Mesenchymal stem cell (in vitro differentiated cells and primary cell): ENCODE results near the gene RIPK4.
"Not testable (repeated sequence)": the region's sequence is repeated elsewhere in the genome, so short reads cannot be mapped to it uniquely, and the experiment has no call there.

Experiments
- DNase-seq: peaks from one replicate; pipeline ENCODE4 v3.0.0-alpha.2; 2013
- H2AFZ ChIP-seq: one replicate; pipeline ENCODE4 v1.6.1; 2013; ENCODE audit warnings: low read depth, mild to moderate bottlenecking, control low read depth, inconsistent platforms, low read length, moderate library complexity
- H2AK5ac ChIP-seq: 2 replicates; pipeline ENCODE4 v1.6.1; 2013; ENCODE audit warnings: low read length, moderate library complexity, mild to moderate bottlenecking, inconsistent platforms; ENCODE audit not compliant: severe bottlenecking
- H2BK120ac ChIP-seq: one replicate; pipeline ENCODE4 v1.6.1; 2013; ENCODE audit warnings: low read depth, mild to moderate bottlenecking, inconsistent platforms, low read length, moderate library complexity
- H2BK12ac ChIP-seq, 2 experiments: one replicate each; pipeline ENCODE4 v1.6.1; 2013; ENCODE audit warnings: inconsistent platforms in 2 of 2, low read length in 2 of 2, mild to moderate bottlenecking in 2 of 2, moderate library complexity in 2 of 2, control low read depth in 1 of 2
- H2BK15ac ChIP-seq: one replicate; pipeline ENCODE4 v1.6.1; 2013; ENCODE audit warnings: mild to moderate bottlenecking, low read depth, inconsistent platforms; ENCODE audit not compliant: poor library complexity, severe bottlenecking
- H2BK5ac ChIP-seq: 2 replicates; pipeline ENCODE4 v1.6.1; 2013; ENCODE audit warnings: low read depth, mild to moderate bottlenecking, low read length, control low read depth, inconsistent platforms; ENCODE audit not compliant: poor library complexity, severe bottlenecking
- H3K14ac ChIP-seq, 2 experiments: one replicate each; pipeline ENCODE4 v1.6.1; 2013; ENCODE audit warnings: inconsistent platforms in 2 of 2, low read length in 2 of 2, control low read depth in 1 of 2, mild to moderate bottlenecking in 1 of 2, moderate library complexity in 1 of 2
- H3K18ac ChIP-seq, 2 experiments: one replicate each; pipeline ENCODE4 v1.6.1; 2013; ENCODE audit warnings: inconsistent platforms in 2 of 2, low read length in 2 of 2, control low read depth in 1 of 2, low read depth in 1 of 2, mild to moderate bottlenecking in 1 of 2
- H3K23ac ChIP-seq, 2 experiments: one replicate each; pipeline ENCODE4 v1.6.1; 2013; ENCODE audit warnings: inconsistent platforms in 2 of 2, low read length in 2 of 2, mild to moderate bottlenecking in 2 of 2, moderate library complexity in 2 of 2, control low read depth in 1 of 2
- H3K27ac ChIP-seq: 2 replicates; pipeline ENCODE4 v1.5.1; 2013; ENCODE audit warnings: mild to moderate bottlenecking, moderate library complexity, low read length, control low read depth, inconsistent platforms; ENCODE audit not compliant: poor library complexity, severe bottlenecking
- H3K27me3 ChIP-seq, 2 experiments: 2 replicates each; pipeline versions ENCODE4 v1.6.1 to v1.7.0; 2013; ENCODE audit warnings: low read length in 2 of 2, mild to moderate bottlenecking in 2 of 2, moderate library complexity in 2 of 2, control low read depth in 1 of 2, inconsistent platforms in 1 of 2; ENCODE audit not compliant: control insufficient read depth in 1 of 2, insufficient read depth in 1 of 2
- H3K36me3 ChIP-seq, 2 experiments: 2 replicates each; pipeline versions ENCODE4 v1.6.1 to v1.7.0; 2013; ENCODE audit warnings: low read length in 2 of 2, control low read depth in 1 of 2, inconsistent platforms in 1 of 2, low read depth in 1 of 2, mild to moderate bottlenecking in 1 of 2; ENCODE audit not compliant: insufficient read depth in 2 of 2, control insufficient read depth in 1 of 2
- H3K4ac ChIP-seq, 2 experiments: one replicate each; pipeline ENCODE4 v1.6.1; 2013; ENCODE audit warnings: inconsistent platforms in 2 of 2, low read length in 2 of 2, mild to moderate bottlenecking in 2 of 2, moderate library complexity in 2 of 2, control low read depth in 1 of 2, low read depth in 1 of 2
- H3K4me1 ChIP-seq: 2 replicates; pipeline ENCODE4 v1.6.1; 2013; ENCODE audit warnings: low read depth, low read length, control low read depth; ENCODE audit not compliant: control insufficient read depth, insufficient read depth
- H3K4me2 ChIP-seq: 2 replicates; pipeline ENCODE4 v1.6.1; 2013; ENCODE audit warnings: low read length, mild to moderate bottlenecking, inconsistent platforms; ENCODE audit not compliant: poor library complexity, severe bottlenecking
- H3K4me3 ChIP-seq, 2 experiments: 2 replicates each; pipeline versions ENCODE4 v1.5.1 to v1.7.0; 2013; ENCODE audit warnings: low read length in 2 of 2, mild to moderate bottlenecking in 2 of 2, control low read depth in 1 of 2, low read depth in 1 of 2; ENCODE audit not compliant: insufficient read depth in 1 of 2
- H3K79me1 ChIP-seq: replicated peaks from 2 replicates; pipeline ENCODE4 v1.6.1; 2013; ENCODE audit warnings: mild to moderate bottlenecking, control low read depth, low read length, inconsistent platforms; ENCODE audit not compliant: poor library complexity, severe bottlenecking
- H3K9ac ChIP-seq: 2 replicates; pipeline ENCODE4 v1.7.0; 2013; ENCODE audit warnings: mild to moderate bottlenecking, low read length, moderate library complexity
- H3K9me3 ChIP-seq: 2 replicates; pipeline ENCODE4 v1.7.0; 2013; ENCODE audit warnings: mild to moderate bottlenecking, low read length; ENCODE audit not compliant: control insufficient read depth
- H4K8ac ChIP-seq: one replicate; pipeline ENCODE4 v1.6.1; 2013; ENCODE audit warnings: inconsistent platforms, mild to moderate bottlenecking, low read length, moderate library complexity
- H4K91ac ChIP-seq: one replicate; pipeline ENCODE4 v1.6.1; 2013; ENCODE audit warnings: mild to moderate bottlenecking, low read length, inconsistent platforms
- WGBS: methylation state at CpG from one replicate; pipeline ENCODE4 v1.1.7; 2013; ENCODE audit warnings: mixed read lengths; 5-methylcytosine and 5-hydroxymethylcytosine counted together

RIPK4 gene

DNA sequence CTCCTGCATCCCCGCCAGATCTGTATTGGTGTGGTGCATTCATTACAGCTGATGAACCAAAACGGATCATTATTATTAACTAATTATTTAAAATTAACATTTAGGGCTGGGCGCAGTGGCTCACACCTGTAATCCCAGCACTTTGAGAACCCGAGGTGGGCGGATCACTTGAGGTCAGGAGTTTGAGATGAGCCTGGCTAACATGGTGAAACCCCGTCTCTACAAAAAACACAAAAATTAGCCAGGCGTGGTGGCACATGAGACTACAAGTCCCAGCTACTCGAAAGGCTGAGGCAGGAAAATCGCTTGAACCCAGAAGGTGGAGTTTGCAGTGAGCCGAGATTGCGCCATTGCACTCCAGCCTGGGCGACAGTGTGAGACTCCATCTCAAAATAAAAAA, 18.4 kb upstream of the RIPK4 start:
- not testable (repeated sequence) for H3K14ac ChIP-seq, H3K9me3 ChIP-seq, H3K27ac ChIP-seq, H2AK5ac ChIP-seq, H2AFZ ChIP-seq, H2BK120ac ChIP-seq, H3K79me1 ChIP-seq, H4K8ac ChIP-seq, H3K4me1 ChIP-seq, H3K36me3 ChIP-seq, H2BK12ac ChIP-seq, H3K4ac ChIP-seq, H3K23ac ChIP-seq, DNase-seq, H3K4me3 ChIP-seq, H3K9ac ChIP-seq, H4K91ac ChIP-seq, H3K18ac ChIP-seq, H2BK5ac ChIP-seq, H2BK15ac ChIP-seq, H3K4me2 ChIP-seq
- WGBS: 90% methylated on average over 5 of the region's 12 CpGs
- peaks cover 13 to 49% of the 10 kb centered on the region in 2 experiments for H3K27me3 ChIP-seq

GRCh38 chr21:41784456-41785102, 17.7 kb upstream of the RIPK4 start:
- H3K23ac ChIP-seq: no peak overlapping the region
- 84% methylated on average over 12 of the region's 15 CpGs for WGBS
- no peak overlapping the region for H2BK5ac ChIP-seq
- H3K4ac ChIP-seq: no peak overlapping the region
- H3K27me3 ChIP-seq: peaks cover 18 to 56% of the 10 kb centered on the region in 2 experiments
- H3K18ac ChIP-seq: no peak overlapping the region
- peaks cover 3% of the 10 kb centered on the region for H3K4me1 ChIP-seq
- no peaks in the 10 kb centered on the region for H3K79me1 ChIP-seq
- no peak overlapping the region for H3K4me2 ChIP-seq
- no peak overlapping the region for H3K4me3 ChIP-seq
- H2BK15ac ChIP-seq: no peak overlapping the region
- H4K91ac ChIP-seq: no peak overlapping the region
- H4K8ac ChIP-seq: no peak overlapping the region
- H2BK12ac ChIP-seq: no peak overlapping the region
- DNase-seq: no peak
- no peak overlapping the region for H3K9ac ChIP-seq
- no peak overlapping the region for H2BK120ac ChIP-seq
- H3K27ac ChIP-seq: no peak overlapping the region
- no peaks in the 10 kb centered on the region for H3K36me3 ChIP-seq
- H3K9me3 ChIP-seq: no peaks in the 10 kb centered on the region
- H2AK5ac ChIP-seq: no peak overlapping the region
- H2AFZ ChIP-seq: no peak overlapping the region
- no peak overlapping the region for H3K14ac ChIP-seq

- no peaks in the 10 kb centered on the region for H3K79me1 ChIP-seq
- H3K23ac ChIP-seq: no peak overlapping the region
- H3K4me1 ChIP-seq: peaks cover 3% of the 10 kb centered on the region
- H2BK5ac ChIP-seq: no peak overlapping the region
- H3K9ac ChIP-seq: no peak overlapping the region
- H3K4ac ChIP-seq: no peak overlapping the region
- H3K18ac ChIP-seq: peak overlapping the region in 1 of 2 experiments; percentile 16
- H2BK15ac ChIP-seq: no peak overlapping the region
- H3K27ac ChIP-seq: no peak overlapping the region
- H3K36me3 ChIP-seq: no peaks in the 10 kb centered on the region
- H4K8ac ChIP-seq: no peak overlapping the region
- WGBS: 72% methylated on average over 15 of the region's 18 CpGs
- H2BK120ac ChIP-seq: no peak overlapping the region
- peaks cover 22 to 55% of the 10 kb centered on the region in 2 experiments for H3K27me3 ChIP-seq
- H3K4me2 ChIP-seq: no peak overlapping the region
- no peak overlapping the region for H2AK5ac ChIP-seq
- no peak for DNase-seq
- H2AFZ ChIP-seq: no peak overlapping the region
- no peak overlapping the region for H2BK12ac ChIP-seq
- no peak overlapping the region for H3K4me3 ChIP-seq
- H4K91ac ChIP-seq: no peak overlapping the region
- H3K14ac ChIP-seq: no peak overlapping the region
- H3K9me3 ChIP-seq: no peaks in the 10 kb centered on the region
Measured at GRCh38 chr21:41783476-41784180, 16.8 kb upstream of the RIPK4 start.

DNA sequence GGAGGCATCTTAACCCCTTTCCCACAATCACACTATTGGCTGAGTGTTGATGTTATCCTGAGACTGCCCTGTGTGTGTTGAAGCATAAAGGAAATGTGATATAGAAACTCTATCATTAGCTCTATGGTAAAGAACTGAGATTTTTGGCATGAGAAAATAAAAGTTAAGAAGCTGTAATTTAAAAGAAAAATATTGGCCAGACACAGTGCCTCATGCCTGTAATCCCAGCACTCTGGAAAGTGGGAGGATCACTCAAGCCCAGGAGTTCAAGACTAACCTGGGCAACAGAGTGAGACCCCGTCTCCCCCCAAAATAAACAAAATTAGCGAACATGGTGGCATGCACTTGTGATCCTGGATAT, 14.2 kb upstream of the RIPK4 start:
- no peaks in the 10 kb centered on the region for H3K9me3 ChIP-seq
- H2BK120ac ChIP-seq: no peak overlapping the region
- no peak overlapping the region for H3K4me2 ChIP-seq
- no peak overlapping the region for H4K91ac ChIP-seq
- H3K4me3 ChIP-seq: no peak overlapping the region
- H3K79me1 ChIP-seq: no peaks in the 10 kb centered on the region
- DNase-seq: no peak
- H3K27ac ChIP-seq: no peak overlapping the region
- no peak overlapping the region for H2BK5ac ChIP-seq
- WGBS: 83% methylated on average over 1 of the region's 2 CpGs
- H4K8ac ChIP-seq: no peak overlapping the region
- H3K4ac ChIP-seq: no peak overlapping the region
- no peak overlapping the region for H2BK15ac ChIP-seq
- H3K18ac ChIP-seq: no peak overlapping the region
- no peak overlapping the region for H2AFZ ChIP-seq
- H3K36me3 ChIP-seq: no peaks in the 10 kb centered on the region
- peaks cover 15 to 59% of the 10 kb centered on the region in 2 experiments for H3K27me3 ChIP-seq
- H3K23ac ChIP-seq: no peak overlapping the region
- H3K4me1 ChIP-seq: peaks cover 9% of the 10 kb centered on the region
- H3K14ac ChIP-seq: no peak overlapping the region
- no peak overlapping the region for H3K9ac ChIP-seq
- H2BK12ac ChIP-seq: no peak overlapping the region
- no peak overlapping the region for H2AK5ac ChIP-seq
